ENCODE results near the gene EZH2.

EZH2 gene

GRCh38 chr7:148770004-148770403, 114.1 kb downstream of the EZH2 start:
- H3K4me2 ChIP-seq (ENCODE audit: insufficient read depth, low read length): no peak overlapping the region
- no peak for TF ChIP-seq EZH2 (IDR thresholded peaks at IDR 0.05; ENCODE audit: borderline replicate concordance, low read depth, low read length, severe bottlenecking)
- H3K9ac ChIP-seq (ENCODE audit: low read depth, low read length): no peak overlapping the region
- H3K79me2 ChIP-seq (ENCODE audit: insufficient read depth, low read length): 0 out of 2 replicates have a peak, but pooled peaks cover 5% of the 10 kb centered on the region
- H3K4me3 ChIP-seq (ENCODE audit: low read depth in 1 of 2, low read length in 2 of 2): no peak overlapping the region
- no peak overlapping the region for H2AFZ ChIP-seq (ENCODE audit: low read depth, low read length)
- ATAC-seq (ENCODE audit: insufficient read depth, low read depth) (no peak), DNase-seq (no peak)
- H4K20me1 ChIP-seq (ENCODE audit: insufficient read depth, low read length): peaks cover 15% of the 10 kb centered on the region
- H3K9me3 ChIP-seq (ENCODE audit: insufficient read depth, low read length, severe bottlenecking): no peaks in the 10 kb centered on the region
- H3K36me3 ChIP-seq (ENCODE audit: insufficient read depth, low read length): peaks cover 89% of the 10 kb centered on the region
- H3K4me1 ChIP-seq (ENCODE audit: insufficient read depth, low read length): peaks cover 13% of the 10 kb centered on the region
- H3K27me3 ChIP-seq (ENCODE audit: insufficient read depth, low read length, poor library complexity): no peaks in the 10 kb centered on the region
- H3K27ac ChIP-seq (ENCODE audit: low read length): no peak overlapping the region

GRCh38 chr7:148763622-148764021, 120.5 kb downstream of the EZH2 start:
- peaks cover 81% of the 10 kb centered on the region for H3K36me3 ChIP-seq (ENCODE audit: insufficient read depth, low read length)
- H3K27me3 ChIP-seq (ENCODE audit: insufficient read depth, low read length, poor library complexity): no peaks in the 10 kb centered on the region
- H3K4me3 ChIP-seq (ENCODE audit: low read depth in 1 of 2, low read length in 2 of 2): no peak overlapping the region
- no peaks in the 10 kb centered on the region for H3K4me1 ChIP-seq (ENCODE audit: insufficient read depth, low read length)
- H3K9ac ChIP-seq (ENCODE audit: low read depth, low read length): no peak overlapping the region
- H3K9me3 ChIP-seq (ENCODE audit: insufficient read depth, low read length, severe bottlenecking): no peaks in the 10 kb centered on the region
- DNase-seq (no peak), ATAC-seq (ENCODE audit: insufficient read depth, low read depth) (no peak)
- no peak for TF ChIP-seq EZH2 (IDR thresholded peaks at IDR 0.05; ENCODE audit: borderline replicate concordance, low read depth, low read length, severe bottlenecking)
- TF ChIP-seq CTCF (IDR thresholded peaks at IDR 0.05; ENCODE audit: borderline replicate concordance, extremely low read depth, low read length, poor library complexity, severe bottlenecking): no peak
- H2AFZ ChIP-seq (ENCODE audit: low read depth, low read length): no peak overlapping the region
- no peak overlapping the region for H3K27ac ChIP-seq (ENCODE audit: low read length)
- H4K20me1 ChIP-seq (ENCODE audit: insufficient read depth, low read length): 0 out of 2 replicates have a peak, but pooled peaks cover 4% of the 10 kb centered on the region
- H3K79me2 ChIP-seq (ENCODE audit: insufficient read depth, low read length): no peaks in the 10 kb centered on the region; the same call in 1 of the 2 replicates
- H3K4me2 ChIP-seq (ENCODE audit: insufficient read depth, low read length): no peak overlapping the region

GRCh38 chr7:148761499-148762278, 122.4 kb downstream of the EZH2 start:
- Histone ChIP-seq H3K27me3 (ENCODE audit: insufficient read depth, low read length, poor library complexity) (no peaks in the 10 kb centered on the region), H3K9me3 (ENCODE audit: insufficient read depth, low read length, severe bottlenecking) (no peaks in the 10 kb centered on the region), H3K79me2 (ENCODE audit: insufficient read depth, low read length) (no peaks in the 10 kb centered on the region; the same call in 1 of the 2 replicates), H3K4me3 (ENCODE audit: low read depth in 1 of 2, low read length in 2 of 2) (no peak overlapping the region), H3K4me2 (ENCODE audit: insufficient read depth, low read length) (no peak overlapping the region), H4K20me1 (ENCODE audit: insufficient read depth, low read length) (0 out of 2 replicates have a peak, but pooled peaks cover 4% of the 10 kb centered on the region), H3K36me3 (ENCODE audit: insufficient read depth, low read length) (peaks cover 81% of the 10 kb centered on the region), H3K9ac (ENCODE audit: low read depth, low read length) (no peak overlapping the region), H3K4me1 (ENCODE audit: insufficient read depth, low read length) (no peaks in the 10 kb centered on the region), H3K27ac (ENCODE audit: low read length) (no peak overlapping the region), H2AFZ (ENCODE audit: low read depth, low read length) (no peak overlapping the region)
- no peak for TF ChIP-seq CTCF (IDR thresholded peaks at IDR 0.05; ENCODE audit: borderline replicate concordance, extremely low read depth, low read length, poor library complexity, severe bottlenecking)
- TF ChIP-seq EZH2 (IDR thresholded peaks at IDR 0.05; ENCODE audit: borderline replicate concordance, low read depth, low read length, severe bottlenecking): no peak
- no peak for DNase-seq
- ATAC-seq (ENCODE audit: insufficient read depth, low read depth): no peak

Data from DND-41 (cell line).